GM23338 (cell line): ENCODE measurements around the gene PLXND1.

Experiments
- CREB1 ChIP-seq: fragments of 250-450 bp; sonication (Bioruptor Pico); IDR thresholded peaks from 2 replicates; pipeline ENCODE4 v1.5.0; 2020; ENCODE audit warnings: low read depth, mild to moderate bottlenecking, moderate library complexity
- EZH2 ChIP-seq: fragments of 200-600 bp; sonication (generic); IDR thresholded peaks from one replicate; pipeline ENCODE4 v1.8.0; 2017; ENCODE audit warnings: antibody characterized with exemption, mild to moderate bottlenecking, low read depth; ENCODE audit not compliant: unreplicated experiment
- EZH2phosphoT487 ChIP-seq: fragments of 200-600 bp; sonication (generic); IDR thresholded peaks from one replicate; pipeline ENCODE4 v1.8.1; 2018; ENCODE audit warnings: antibody characterized with exemption; ENCODE audit not compliant: unreplicated experiment
- JUNB ChIP-seq: IDR thresholded peaks from one replicate; pipeline ENCODE4 v1.6.1; 2016; ENCODE audit warnings: antibody characterized with exemption; ENCODE audit not compliant: unreplicated experiment
- POLR2AphosphoS5 ChIP-seq: IDR thresholded peaks from 2 replicates; pipeline ENCODE4 v1.6.1; 2016; ENCODE audit warnings: antibody characterized with exemption, low read depth
- STAT1 ChIP-seq: IDR thresholded peaks from one replicate; pipeline ENCODE4 v1.6.1; 2016; ENCODE audit warnings: antibody characterized with exemption; ENCODE audit not compliant: unreplicated experiment
- ZNF114 ChIP-seq: fragments of 250-450 bp; sonication (Bioruptor Pico); IDR thresholded peaks from 2 replicates; pipeline ENCODE4 v1.5.0; 2020; ENCODE audit warnings: mild to moderate bottlenecking, moderate library complexity
- ZNF331 ChIP-seq: fragments of 250-450 bp; sonication (Bioruptor Pico); IDR thresholded peaks from 2 replicates; pipeline ENCODE4 v1.5.0; 2020; ENCODE audit warnings: low read depth, mild to moderate bottlenecking, moderate library complexity
- TF ChIP-seq, protein P1 (sequence below), 2 experiments: fragments of 200-600 bp in 1 of 2; sonication (generic) in 1 of 2; conservative IDR thresholded peaks; 2 replicates each; pipeline versions ENCODE4 v1.5.1 to v1.6.1; 2016 to 2017; ENCODE audit warnings: antibody characterized with exemption in 2 of 2, low read depth in 2 of 2, mild to moderate bottlenecking in 2 of 2, moderate library complexity in 1 of 2
- TF ChIP-seq, protein P2 (sequence below): IDR thresholded peaks from one replicate; pipeline ENCODE4 v1.6.1; 2018; ENCODE audit warnings: antibody characterized with exemption; ENCODE audit not compliant: unreplicated experiment
- TF ChIP-seq, protein P3 (sequence below): IDR thresholded peaks from 2 replicates; pipeline ENCODE4 v1.6.1; 2016; ENCODE audit warnings: antibody characterized with exemption

DNA sequence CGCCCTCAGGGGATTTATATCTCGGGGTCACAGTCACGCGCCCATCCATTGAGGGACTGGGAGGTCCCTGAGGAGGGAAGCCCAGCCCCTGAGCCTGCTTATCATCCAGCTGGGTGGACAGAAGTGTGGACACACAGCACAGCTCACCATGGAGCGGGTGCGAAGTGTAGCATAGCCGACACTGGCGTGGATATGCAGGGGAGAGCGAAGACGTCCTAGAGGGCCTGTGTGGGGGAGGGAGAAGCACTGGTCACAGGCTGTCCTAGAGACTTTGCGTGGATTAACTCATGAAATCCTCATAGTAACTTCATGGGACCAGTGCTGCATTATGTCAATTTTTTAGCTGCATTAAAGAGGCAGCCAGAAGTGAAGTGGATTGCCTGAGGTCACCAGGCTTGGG, 26.1 kb upstream of the PLXND1 start:
- TF ChIP-seq, protein P1, sequence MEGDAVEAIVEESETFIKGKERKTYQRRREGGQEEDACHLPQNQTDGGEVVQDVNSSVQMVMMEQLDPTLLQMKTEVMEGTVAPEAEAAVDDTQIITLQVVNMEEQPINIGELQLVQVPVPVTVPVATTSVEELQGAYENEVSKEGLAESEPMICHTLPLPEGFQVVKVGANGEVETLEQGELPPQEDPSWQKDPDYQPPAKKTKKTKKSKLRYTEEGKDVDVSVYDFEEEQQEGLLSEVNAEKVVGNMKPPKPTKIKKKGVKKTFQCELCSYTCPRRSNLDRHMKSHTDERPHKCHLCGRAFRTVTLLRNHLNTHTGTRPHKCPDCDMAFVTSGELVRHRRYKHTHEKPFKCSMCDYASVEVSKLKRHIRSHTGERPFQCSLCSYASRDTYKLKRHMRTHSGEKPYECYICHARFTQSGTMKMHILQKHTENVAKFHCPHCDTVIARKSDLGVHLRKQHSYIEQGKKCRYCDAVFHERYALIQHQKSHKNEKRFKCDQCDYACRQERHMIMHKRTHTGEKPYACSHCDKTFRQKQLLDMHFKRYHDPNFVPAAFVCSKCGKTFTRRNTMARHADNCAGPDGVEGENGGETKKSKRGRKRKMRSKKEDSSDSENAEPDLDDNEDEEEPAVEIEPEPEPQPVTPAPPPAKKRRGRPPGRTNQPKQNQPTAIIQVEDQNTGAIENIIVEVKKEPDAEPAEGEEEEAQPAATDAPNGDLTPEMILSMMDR (conservative IDR thresholded peaks at IDR 0.05; ENCODE audit: low read depth in 2 of 2), result no peak
- no peak for TF ChIP-seq POLR2AphosphoS5
- no peak for TF ChIP-seq EZH2
- TF ChIP-seq, protein P2, sequence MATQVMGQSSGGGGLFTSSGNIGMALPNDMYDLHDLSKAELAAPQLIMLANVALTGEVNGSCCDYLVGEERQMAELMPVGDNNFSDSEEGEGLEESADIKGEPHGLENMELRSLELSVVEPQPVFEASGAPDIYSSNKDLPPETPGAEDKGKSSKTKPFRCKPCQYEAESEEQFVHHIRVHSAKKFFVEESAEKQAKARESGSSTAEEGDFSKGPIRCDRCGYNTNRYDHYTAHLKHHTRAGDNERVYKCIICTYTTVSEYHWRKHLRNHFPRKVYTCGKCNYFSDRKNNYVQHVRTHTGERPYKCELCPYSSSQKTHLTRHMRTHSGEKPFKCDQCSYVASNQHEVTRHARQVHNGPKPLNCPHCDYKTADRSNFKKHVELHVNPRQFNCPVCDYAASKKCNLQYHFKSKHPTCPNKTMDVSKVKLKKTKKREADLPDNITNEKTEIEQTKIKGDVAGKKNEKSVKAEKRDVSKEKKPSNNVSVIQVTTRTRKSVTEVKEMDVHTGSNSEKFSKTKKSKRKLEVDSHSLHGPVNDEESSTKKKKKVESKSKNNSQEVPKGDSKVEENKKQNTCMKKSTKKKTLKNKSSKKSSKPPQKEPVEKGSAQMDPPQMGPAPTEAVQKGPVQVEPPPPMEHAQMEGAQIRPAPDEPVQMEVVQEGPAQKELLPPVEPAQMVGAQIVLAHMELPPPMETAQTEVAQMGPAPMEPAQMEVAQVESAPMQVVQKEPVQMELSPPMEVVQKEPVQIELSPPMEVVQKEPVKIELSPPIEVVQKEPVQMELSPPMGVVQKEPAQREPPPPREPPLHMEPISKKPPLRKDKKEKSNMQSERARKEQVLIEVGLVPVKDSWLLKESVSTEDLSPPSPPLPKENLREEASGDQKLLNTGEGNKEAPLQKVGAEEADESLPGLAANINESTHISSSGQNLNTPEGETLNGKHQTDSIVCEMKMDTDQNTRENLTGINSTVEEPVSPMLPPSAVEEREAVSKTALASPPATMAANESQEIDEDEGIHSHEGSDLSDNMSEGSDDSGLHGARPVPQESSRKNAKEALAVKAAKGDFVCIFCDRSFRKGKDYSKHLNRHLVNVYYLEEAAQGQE, result no peak
- TF ChIP-seq ZNF331 (CRISPR knock-in tag), result no peak
- TF ChIP-seq STAT1, result no peak
- TF ChIP-seq CREB1 (CRISPR knock-in tag), result no peak
- TF ChIP-seq ZNF114 (CRISPR knock-in tag), result no peak
- TF ChIP-seq EZH2phosphoT487, result no peak
- TF ChIP-seq JUNB, result no peak
- TF ChIP-seq, protein P3, sequence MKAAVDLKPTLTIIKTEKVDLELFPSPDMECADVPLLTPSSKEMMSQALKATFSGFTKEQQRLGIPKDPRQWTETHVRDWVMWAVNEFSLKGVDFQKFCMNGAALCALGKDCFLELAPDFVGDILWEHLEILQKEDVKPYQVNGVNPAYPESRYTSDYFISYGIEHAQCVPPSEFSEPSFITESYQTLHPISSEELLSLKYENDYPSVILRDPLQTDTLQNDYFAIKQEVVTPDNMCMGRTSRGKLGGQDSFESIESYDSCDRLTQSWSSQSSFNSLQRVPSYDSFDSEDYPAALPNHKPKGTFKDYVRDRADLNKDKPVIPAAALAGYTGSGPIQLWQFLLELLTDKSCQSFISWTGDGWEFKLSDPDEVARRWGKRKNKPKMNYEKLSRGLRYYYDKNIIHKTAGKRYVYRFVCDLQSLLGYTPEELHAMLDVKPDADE, result no peak
